LNCAP (cell line): ENCODE measurements around the gene ZMPSTE24.

Source experiments
- TF ChIP-seq, protein P1 (sequence below): fragments of 450-650 bp; IDR thresholded peaks from 2 replicates; pipeline ENCODE4 v1.5.1; 2017; ENCODE audit warnings: mild to moderate bottlenecking

ZMPSTE24 gene

DNA sequence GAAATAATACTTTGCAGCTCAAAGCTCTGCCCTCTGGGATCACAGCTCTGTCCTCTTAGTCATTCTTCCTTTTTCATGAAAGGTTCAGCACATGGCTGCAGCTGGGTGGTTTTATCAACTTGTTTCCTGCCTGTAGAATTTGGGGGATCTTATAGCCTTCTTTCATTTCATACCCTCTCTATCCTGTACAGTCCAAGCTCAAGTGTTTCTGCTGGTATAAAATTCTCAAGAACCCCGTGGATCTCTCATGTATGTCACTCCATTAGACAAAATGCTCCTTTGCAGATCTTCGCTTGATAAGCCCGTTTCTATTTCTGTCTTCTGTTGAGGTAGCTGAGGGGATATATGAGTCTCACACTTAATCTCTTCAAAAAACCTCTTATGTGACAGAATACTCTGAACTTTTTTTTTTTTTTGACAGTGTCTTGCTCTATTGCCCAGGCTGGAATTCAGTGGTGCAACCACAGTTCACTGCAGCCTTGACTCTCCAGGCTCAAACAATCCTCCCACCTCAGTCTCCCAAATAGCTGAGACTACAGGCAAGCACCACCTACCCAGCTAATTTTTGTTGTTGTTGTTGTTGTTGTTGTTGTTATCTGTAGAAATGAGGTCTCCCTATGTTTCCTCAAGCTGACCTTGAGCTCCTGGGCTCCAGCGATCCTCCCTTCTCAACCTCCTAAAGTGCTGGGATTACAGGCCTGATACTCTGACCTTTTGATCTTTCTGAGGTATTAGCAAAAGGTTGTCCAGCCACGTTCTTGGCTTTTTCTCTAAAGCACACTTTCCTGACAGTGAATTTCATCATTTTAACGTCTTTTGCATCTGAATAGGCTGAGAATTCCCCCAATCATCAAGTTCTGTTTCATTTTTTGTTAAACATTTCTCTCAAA, 83.7 kb downstream of the ZMPSTE24 start:
- TF ChIP-seq, protein P1, sequence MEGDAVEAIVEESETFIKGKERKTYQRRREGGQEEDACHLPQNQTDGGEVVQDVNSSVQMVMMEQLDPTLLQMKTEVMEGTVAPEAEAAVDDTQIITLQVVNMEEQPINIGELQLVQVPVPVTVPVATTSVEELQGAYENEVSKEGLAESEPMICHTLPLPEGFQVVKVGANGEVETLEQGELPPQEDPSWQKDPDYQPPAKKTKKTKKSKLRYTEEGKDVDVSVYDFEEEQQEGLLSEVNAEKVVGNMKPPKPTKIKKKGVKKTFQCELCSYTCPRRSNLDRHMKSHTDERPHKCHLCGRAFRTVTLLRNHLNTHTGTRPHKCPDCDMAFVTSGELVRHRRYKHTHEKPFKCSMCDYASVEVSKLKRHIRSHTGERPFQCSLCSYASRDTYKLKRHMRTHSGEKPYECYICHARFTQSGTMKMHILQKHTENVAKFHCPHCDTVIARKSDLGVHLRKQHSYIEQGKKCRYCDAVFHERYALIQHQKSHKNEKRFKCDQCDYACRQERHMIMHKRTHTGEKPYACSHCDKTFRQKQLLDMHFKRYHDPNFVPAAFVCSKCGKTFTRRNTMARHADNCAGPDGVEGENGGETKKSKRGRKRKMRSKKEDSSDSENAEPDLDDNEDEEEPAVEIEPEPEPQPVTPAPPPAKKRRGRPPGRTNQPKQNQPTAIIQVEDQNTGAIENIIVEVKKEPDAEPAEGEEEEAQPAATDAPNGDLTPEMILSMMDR, result no peak
